Neuronal stem cell (in vitro differentiated cells): ENCODE results near the gene ANK2.

Source experiments
- DNase-seq: peaks from one replicate; pipeline ENCODE4 v3.0.0-alpha.2; 2013; ENCODE audit warnings: low spot score
- H2AFZ ChIP-seq: one replicate; pipeline ENCODE4 v1.6.1; 2013; ENCODE audit warnings: mild to moderate bottlenecking, low read length, inconsistent platforms
- H2AK5ac ChIP-seq: 2 replicates; pipeline ENCODE4 v1.6.1; 2013; ENCODE audit warnings: low read depth, mild to moderate bottlenecking, inconsistent platforms, low read length, moderate library complexity, mixed read lengths
- H2BK120ac ChIP-seq: 2 replicates; pipeline ENCODE4 v1.6.1; 2013; ENCODE audit warnings: low read depth, mild to moderate bottlenecking, inconsistent platforms, low read length, moderate library complexity, mixed read lengths
- H2BK12ac ChIP-seq: one replicate; pipeline ENCODE4 v1.6.1; 2013; ENCODE audit warnings: low read length, inconsistent platforms
- H2BK15ac ChIP-seq: 2 replicates; pipeline ENCODE4 v1.6.1; 2013; ENCODE audit warnings: mild to moderate bottlenecking, low read length, inconsistent platforms, mixed read lengths
- H2BK5ac ChIP-seq: one replicate; pipeline ENCODE4 v1.6.1; 2013; ENCODE audit warnings: inconsistent platforms, mild to moderate bottlenecking, low read length, moderate library complexity
- H3K14ac ChIP-seq: one replicate; pipeline ENCODE4 v1.6.1; 2013; ENCODE audit warnings: low read length, inconsistent platforms
- H3K18ac ChIP-seq: 2 replicates; pipeline ENCODE4 v1.6.1; 2013; ENCODE audit warnings: low read length, inconsistent platforms
- H3K23ac ChIP-seq: 2 replicates; pipeline ENCODE4 v1.6.1; 2013; ENCODE audit warnings: low read depth, mild to moderate bottlenecking, mixed read lengths, low read length, inconsistent platforms; ENCODE audit not compliant: poor library complexity
- H3K27ac ChIP-seq: replicated peaks from 3 replicates; pipeline ENCODE4 v1.5.1; 2013; ENCODE audit warnings: low read length, inconsistent platforms
- H3K27me3 ChIP-seq, 3 experiments: 2 replicates each; pipeline ENCODE4 v1.6.1; 2013; ENCODE audit warnings: low read length in 3 of 3, mild to moderate bottlenecking in 2 of 3, inconsistent platforms in 1 of 3, low read depth in 1 of 3, mixed read lengths in 1 of 3, moderate library complexity in 1 of 3; ENCODE audit not compliant: control insufficient read depth in 3 of 3, insufficient read depth in 3 of 3
- H3K36me3 ChIP-seq, 2 donors: replicated peaks in 1 of 2; 2 replicates each; pipeline ENCODE4 v1.6.1; 2013; ENCODE audit warnings: low read length in 2 of 2; ENCODE audit not compliant: control insufficient read depth in 2 of 2, insufficient read depth in 2 of 2
- H3K4ac ChIP-seq: 2 replicates; pipeline ENCODE4 v1.6.1; 2013; ENCODE audit warnings: inconsistent platforms, mild to moderate bottlenecking, low read length, moderate library complexity
- H3K4me1 ChIP-seq, 2 donors: 1 replicate in 1 of 2; 2 replicates in 1 of 2; pipeline ENCODE4 v1.6.1; 2013; ENCODE audit warnings: low read length in 2 of 2, low read depth in 1 of 2; ENCODE audit not compliant: control insufficient read depth in 2 of 2, insufficient read depth in 1 of 2
- H3K4me2 ChIP-seq: one replicate; pipeline ENCODE4 v1.6.1; 2013; ENCODE audit warnings: mild to moderate bottlenecking, low read length, inconsistent platforms; ENCODE audit not compliant: insufficient read depth, poor library complexity, severe bottlenecking
- H3K4me3 ChIP-seq, 2 donors: 2 replicates each; pipeline ENCODE4 v1.5.1; 2013; ENCODE audit warnings: low read length in 2 of 2, mild to moderate bottlenecking in 2 of 2, inconsistent platforms in 1 of 2, moderate library complexity in 1 of 2
- H3K79me1 ChIP-seq: one replicate; pipeline ENCODE4 v1.6.1; 2013; ENCODE audit warnings: low read depth, mild to moderate bottlenecking, inconsistent platforms, low read length, moderate library complexity
- H3K9ac ChIP-seq: one replicate; pipeline ENCODE4 v1.6.1; 2013; ENCODE audit warnings: mild to moderate bottlenecking, low read depth, low read length, inconsistent platforms; ENCODE audit not compliant: poor library complexity
- H3K9me3 ChIP-seq, 2 donors: replicated peaks in 1 of 2; 2 replicates each; pipeline versions ENCODE3 to v1.6.1; 2013; ENCODE audit warnings: low read length in 2 of 2, mild to moderate bottlenecking in 2 of 2, inconsistent platforms in 1 of 2, low read depth in 1 of 2, mixed read lengths in 1 of 2, moderate library complexity in 1 of 2; ENCODE audit not compliant: control insufficient read depth in 2 of 2, insufficient read depth in 1 of 2
- H4K8ac ChIP-seq: one replicate; pipeline ENCODE4 v1.6.1; 2013; ENCODE audit warnings: low read depth, mild to moderate bottlenecking, inconsistent platforms, low read length, moderate library complexity
- H4K91ac ChIP-seq: one replicate; pipeline ENCODE4 v1.6.1; 2013; ENCODE audit warnings: low read length, low read depth, mild to moderate bottlenecking, inconsistent platforms; ENCODE audit not compliant: poor library complexity
- WGBS, 2 donors: extraction: QIAGEN DNeasy Blood & Tissue Kit; methylation state at CpG; one replicate each; pipeline ENCODE4 v1.1.7; 2013; ENCODE audit warnings: missing lambda C conversion rate in 2 of 2, mixed read lengths in 1 of 2; ENCODE audit not compliant: insufficient read length in 2 of 2, insufficient replicate concordance in 1 of 2; ENCODE audit errors: extremely low coverage in 2 of 2; 5-methylcytosine and 5-hydroxymethylcytosine counted together

Gene ANK2

GRCh38 chr4:113059449-113060182 is 10.2 kb downstream of the ANK2 start:
- H3K4me3 ChIP-seq, result no peak overlapping the region
- H4K8ac ChIP-seq, result no peak overlapping the region
- H3K4ac ChIP-seq, result no peak overlapping the region
- H4K91ac ChIP-seq, result no peak overlapping the region
- H3K36me3 ChIP-seq, result no peaks in the 10 kb centered on the region
- no peaks in the 10 kb centered on the region for H3K27me3 ChIP-seq
- no CpG with 5 or more reads among the region's 3 CpGs for WGBS, 2 donors
- H3K4me2 ChIP-seq, result no peak overlapping the region
- H2AK5ac ChIP-seq, result no peak overlapping the region
- no peak overlapping the region for H2BK15ac ChIP-seq
- no peak overlapping the region for H3K18ac ChIP-seq
- no peak overlapping the region for H3K23ac ChIP-seq
- H2BK12ac ChIP-seq, result no peak overlapping the region
- H2BK5ac ChIP-seq, result no peak overlapping the region
- DNase-seq, result no peak
- no peak overlapping the region for H3K9ac ChIP-seq
- no peak overlapping the region for H3K14ac ChIP-seq
- H3K4me1 ChIP-seq, result peaks cover 4 to 6% of the 10 kb centered on the region in 2 donors
- H3K79me1 ChIP-seq, result no peaks in the 10 kb centered on the region
- H2AFZ ChIP-seq, result no peak overlapping the region
- H3K9me3 ChIP-seq, result no peaks in the 10 kb centered on the region
- H3K27ac ChIP-seq, result no peak overlapping the region
- no peak overlapping the region for H2BK120ac ChIP-seq

- Histone ChIP-seq H3K9ac (no peak overlapping the region), H2AK5ac (no peak overlapping the region), H4K91ac (no peak overlapping the region), H2BK15ac (no peak overlapping the region), H2BK5ac (no peak overlapping the region), H3K14ac (no peak overlapping the region), H3K23ac (no peak overlapping the region), H3K27me3 (no peaks in the 10 kb centered on the region), H3K27ac (no peak overlapping the region), H3K79me1 (no peaks in the 10 kb centered on the region), H3K4me1 (peaks cover 4 to 6% of the 10 kb centered on the region in 2 donors), H3K4me2 (no peak overlapping the region), H3K9me3 (no peaks in the 10 kb centered on the region), H2AFZ (no peak overlapping the region), H2BK120ac (no peak overlapping the region), H3K18ac (no peak overlapping the region), H3K36me3 (no peaks in the 10 kb centered on the region), H3K4ac (no peak overlapping the region), H3K4me3 (no peak overlapping the region), H2BK12ac (no peak overlapping the region), H4K8ac (no peak overlapping the region)
- DNase-seq, result peak; percentile 33
Measured at GRCh38 chr4:113060853-113061252, 11.4 kb downstream of the ANK2 start.

- Histone ChIP-seq H2BK12ac (no peak overlapping the region), H3K4me3 (no peak overlapping the region), H3K9ac (no peak overlapping the region), H2AFZ (no peak overlapping the region), H3K23ac (no peak overlapping the region), H2BK5ac (no peak overlapping the region), H3K79me1 (no peaks in the 10 kb centered on the region), H4K91ac (no peak overlapping the region), H2BK120ac (no peak overlapping the region), H3K27ac (no peak overlapping the region), H3K36me3 (peaks cover 0 to 2% of the 10 kb centered on the region in 2 donors), H3K14ac (no peak overlapping the region), H4K8ac (no peak overlapping the region), H2BK15ac (no peak overlapping the region), H3K27me3 (peaks cover 0 to 10% (median 2%) of the 10 kb centered on the region in 3 experiments), H3K4ac (no peak overlapping the region), H3K9me3 (no peaks in the 10 kb centered on the region), H3K18ac (no peak overlapping the region), H3K4me2 (peak overlapping the region; percentile 28), H2AK5ac (no peak overlapping the region), H3K4me1 (peaks cover 6% of the 10 kb centered on the region in 2 donors)
- no CpG with 5 or more reads among the region's 5 CpGs for WGBS, 2 donors
- peak; percentile 87 for DNase-seq
Measured at GRCh38 chr4:113064244-113064643, 14.8 kb downstream of the ANK2 start.

- Histone ChIP-seq H3K4me1 (peaks cover 6 to 10% of the 10 kb centered on the region in 2 donors), H2AK5ac (no peak overlapping the region), H3K36me3 (peaks cover 0 to 2% of the 10 kb centered on the region in 2 donors), H3K4ac (no peak overlapping the region), H2AFZ (no peak overlapping the region), H3K27ac (no peak overlapping the region), H2BK120ac (no peak overlapping the region), H2BK15ac (no peak overlapping the region), H3K79me1 (no peaks in the 10 kb centered on the region), H3K4me2 (no peak overlapping the region), H3K14ac (no peak overlapping the region), H3K4me3 (no peak overlapping the region), H2BK5ac (no peak overlapping the region), H3K9ac (no peak overlapping the region), H2BK12ac (no peak overlapping the region), H4K91ac (no peak overlapping the region), H4K8ac (no peak overlapping the region), H3K23ac (no peak overlapping the region), H3K18ac (no peak overlapping the region), H3K9me3 (no peaks in the 10 kb centered on the region), H3K27me3 (peaks cover 0 to 10% (median 2%) of the 10 kb centered on the region in 3 experiments)
- DNase-seq, result no peak
- WGBS, 2 donors, result no CpG with 5 or more reads among the region's 3 CpGs
Measured at GRCh38 chr4:113065629-113066028, 16.2 kb downstream of the ANK2 start.
